ENCODE measurements around the gene GRIN2C.

The GRIN2C gene

DNA sequence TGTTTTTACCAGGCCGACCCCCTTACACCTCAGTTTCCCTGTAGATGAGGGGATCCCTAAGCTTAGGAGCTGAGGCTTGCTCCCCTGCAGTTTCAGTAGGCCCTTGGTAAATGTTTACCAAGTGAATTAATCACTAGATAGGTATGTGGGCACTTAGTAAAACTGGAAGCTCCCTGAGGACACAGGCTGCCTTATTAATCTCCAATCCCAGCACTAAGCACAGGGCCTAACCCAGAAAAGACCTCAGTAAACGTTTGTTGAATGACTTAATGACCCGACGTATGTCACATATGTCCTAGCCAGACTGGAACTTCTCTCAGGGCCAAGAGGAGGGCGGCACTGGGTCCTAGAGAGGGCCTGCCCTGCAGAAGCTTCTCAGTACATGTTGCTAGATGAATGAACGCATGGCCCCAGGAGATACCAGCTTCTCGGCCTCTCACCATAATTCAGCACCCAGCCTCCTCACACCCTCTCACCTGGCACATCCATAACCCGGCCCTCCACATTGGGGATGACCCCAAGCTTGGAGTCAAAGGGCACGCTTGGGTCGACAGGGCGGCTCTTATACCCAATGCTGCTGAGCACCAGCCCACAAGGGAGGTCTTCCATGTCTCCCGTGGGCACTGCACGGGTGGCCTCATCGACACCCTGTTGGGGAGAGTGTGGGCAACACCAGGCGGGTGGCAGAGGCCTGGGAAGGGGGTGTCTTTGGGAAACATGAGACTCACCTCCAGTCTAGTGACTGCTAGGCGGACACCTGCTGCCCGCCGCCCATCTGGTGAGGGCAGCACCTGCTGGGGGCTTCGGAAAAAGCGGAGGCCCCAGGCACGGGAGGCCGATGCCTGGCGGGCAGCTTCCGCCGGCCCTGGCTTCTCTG lies 4.0 kb upstream of the GRIN2C start:
- TF ChIP-seq CTCF (IDR thresholded peaks at IDR 0.05; ENCODE audit: borderline replicate concordance, control extremely low read depth, extremely low read depth, insufficient read depth, missing control alignments), result no peak
- in situ Hi-C loops (cut with MboI; ENCODE audit: low sequenced_read_pairs, unreplicated experiment), result loop anchor here (10.0 kb wide), 1 partner anchor 69 kb away; no protein-coding TSS in a partner anchor
- no peak for DNase-seq (ENCODE audit: low spot score)

GRCh38 chr17:74862919-74863318 lies 3.2 kb upstream of the GRIN2C start:
- no peak for DNase-seq (ENCODE audit: low spot score)
- in situ Hi-C loops (cut with MboI; ENCODE audit: low sequenced_read_pairs, unreplicated experiment), result loop anchor here (10.0 kb wide), 1 partner anchor 68 kb away; no protein-coding TSS in a partner anchor
- no peak for TF ChIP-seq CTCF (IDR thresholded peaks at IDR 0.05; ENCODE audit: borderline replicate concordance, control extremely low read depth, extremely low read depth, insufficient read depth, missing control alignments)

DNA sequence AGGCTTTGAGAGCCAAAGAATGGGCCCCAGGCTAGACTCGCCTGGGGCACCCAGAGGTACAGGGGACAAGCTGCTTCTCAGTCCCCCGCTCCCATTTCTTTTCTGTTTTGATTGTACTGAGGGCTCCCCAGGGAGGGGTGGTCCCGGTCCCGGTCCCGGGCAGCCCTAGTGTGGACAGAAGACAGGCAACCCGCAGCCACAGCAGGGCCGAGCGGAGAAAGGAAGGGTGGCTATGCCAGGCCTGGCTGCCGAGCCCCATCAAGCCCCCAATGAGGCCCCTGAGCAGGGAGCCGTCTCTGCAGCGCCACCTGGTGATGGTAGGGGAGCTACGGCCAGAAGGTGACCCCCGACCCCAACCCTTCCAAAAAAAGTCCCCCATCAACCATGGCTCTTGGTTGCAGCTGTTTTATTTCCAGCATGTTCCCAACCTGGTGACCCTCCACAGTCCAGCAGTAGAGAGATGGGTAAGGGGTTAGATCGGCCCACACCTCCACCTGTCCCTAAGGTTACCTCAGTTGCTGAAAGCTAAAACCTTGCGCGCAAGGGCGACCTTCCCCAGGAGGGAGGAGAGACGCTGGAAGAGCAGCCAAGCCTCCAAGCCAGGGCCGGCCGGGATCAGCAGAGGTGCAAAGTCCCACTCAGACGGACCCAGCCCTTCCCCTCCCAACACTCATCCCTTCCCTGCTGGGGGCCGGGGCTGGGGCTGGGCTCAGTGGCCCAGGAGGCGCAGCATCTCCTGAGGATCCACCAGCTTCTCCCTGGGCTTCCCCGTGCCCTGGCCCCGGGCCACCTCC lies 2.6 kb upstream of the GRIN2C start:
- DNase-seq (ENCODE audit: low spot score), result peak; percentile 83
- TF ChIP-seq CTCF (IDR thresholded peaks at IDR 0.05; ENCODE audit: borderline replicate concordance, control extremely low read depth, extremely low read depth, insufficient read depth, missing control alignments), result peak; percentile 73
- in situ Hi-C loops (cut with MboI; ENCODE audit: low sequenced_read_pairs, unreplicated experiment), result loop anchor here (10.0 kb wide), 1 partner anchor 68 kb away; no protein-coding TSS in a partner anchor

DNA sequence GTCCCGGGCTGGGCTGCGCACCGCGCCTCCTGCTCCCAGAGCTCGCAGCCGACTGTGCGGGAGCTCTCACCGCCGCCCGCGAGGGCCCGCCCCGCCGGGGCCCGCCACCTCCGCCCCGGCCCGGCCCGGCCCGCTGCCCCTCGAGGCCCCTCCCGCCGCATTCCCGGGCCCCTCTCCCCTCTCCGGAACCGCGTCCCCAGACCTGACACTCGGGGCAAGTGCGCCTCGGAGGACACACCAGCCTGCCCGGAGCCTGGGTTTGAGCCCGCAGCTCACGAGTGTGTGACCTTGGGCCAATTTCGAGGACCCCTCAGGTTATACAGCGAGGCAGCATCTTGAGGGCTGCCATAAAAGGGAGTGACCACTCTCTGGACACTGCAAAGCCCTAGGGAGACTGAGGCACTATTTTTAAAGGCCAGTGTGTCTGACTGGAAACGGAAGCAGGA lies 2.0 kb upstream of the GRIN2C start:
- no peak for TF ChIP-seq CTCF (IDR thresholded peaks at IDR 0.05; ENCODE audit: borderline replicate concordance, control extremely low read depth, extremely low read depth, insufficient read depth, missing control alignments)
- DNase-seq (ENCODE audit: low spot score), result no peak
- in situ Hi-C loops (cut with MboI; ENCODE audit: low sequenced_read_pairs, unreplicated experiment), result loop anchor here (10.0 kb wide), 1 partner anchor 67 kb away; no protein-coding TSS in a partner anchor

- no peak for TF ChIP-seq CTCF (IDR thresholded peaks at IDR 0.05; ENCODE audit: borderline replicate concordance, control extremely low read depth, extremely low read depth, insufficient read depth, missing control alignments)
- in situ Hi-C loops (cut with MboI; ENCODE audit: low sequenced_read_pairs, unreplicated experiment), result loop anchor here (10.0 kb wide), 1 partner anchor 66 kb away; no protein-coding TSS in a partner anchor
- no peak for DNase-seq (ENCODE audit: low spot score)
Observed at GRCh38 chr17:74860872-74861661, 1.4 kb upstream of the GRIN2C start.
